Measurements from ENCODE around the gene ZCCHC12.

DNA sequence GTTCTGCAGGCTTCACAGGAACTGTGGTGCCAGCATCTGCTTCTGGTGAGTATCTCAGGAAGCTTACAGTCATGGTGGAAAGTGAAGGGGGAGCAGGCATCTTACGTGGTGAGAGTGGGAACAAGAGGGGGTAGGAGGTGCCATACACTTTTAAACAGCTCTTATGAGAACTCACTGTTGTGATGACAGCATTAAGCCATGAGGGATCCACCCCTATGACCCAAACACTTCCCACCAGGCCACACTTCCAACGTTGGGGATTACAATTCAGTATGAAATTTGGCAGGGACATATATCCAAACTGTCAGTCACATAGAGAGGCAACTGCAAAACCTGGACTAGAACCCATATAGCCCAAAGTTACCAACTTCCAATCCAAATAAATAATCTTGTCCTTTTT, 43.1 kb upstream of the ZCCHC12 start:
- TF ChIP-seq, protein P1, sequence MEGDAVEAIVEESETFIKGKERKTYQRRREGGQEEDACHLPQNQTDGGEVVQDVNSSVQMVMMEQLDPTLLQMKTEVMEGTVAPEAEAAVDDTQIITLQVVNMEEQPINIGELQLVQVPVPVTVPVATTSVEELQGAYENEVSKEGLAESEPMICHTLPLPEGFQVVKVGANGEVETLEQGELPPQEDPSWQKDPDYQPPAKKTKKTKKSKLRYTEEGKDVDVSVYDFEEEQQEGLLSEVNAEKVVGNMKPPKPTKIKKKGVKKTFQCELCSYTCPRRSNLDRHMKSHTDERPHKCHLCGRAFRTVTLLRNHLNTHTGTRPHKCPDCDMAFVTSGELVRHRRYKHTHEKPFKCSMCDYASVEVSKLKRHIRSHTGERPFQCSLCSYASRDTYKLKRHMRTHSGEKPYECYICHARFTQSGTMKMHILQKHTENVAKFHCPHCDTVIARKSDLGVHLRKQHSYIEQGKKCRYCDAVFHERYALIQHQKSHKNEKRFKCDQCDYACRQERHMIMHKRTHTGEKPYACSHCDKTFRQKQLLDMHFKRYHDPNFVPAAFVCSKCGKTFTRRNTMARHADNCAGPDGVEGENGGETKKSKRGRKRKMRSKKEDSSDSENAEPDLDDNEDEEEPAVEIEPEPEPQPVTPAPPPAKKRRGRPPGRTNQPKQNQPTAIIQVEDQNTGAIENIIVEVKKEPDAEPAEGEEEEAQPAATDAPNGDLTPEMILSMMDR (IDR thresholded peaks at IDR 0.05) = no peak
- TF ChIP-seq POLR2A (IDR thresholded peaks at IDR 0.05) = no peak
